Neural cell (in vitro differentiated cells): Measurements from ENCODE around the gene CACNA1C.

Experiments used
- CTCF ChIP-seq: fragments of 450-650 bp; IDR thresholded peaks from 2 replicates; pipeline ENCODE4 v1.5.1; 2014; ENCODE audit warnings: antibody characterized with exemption, mild to moderate bottlenecking, moderate library complexity; ENCODE audit not compliant: poor library complexity, severe bottlenecking
- POLR2AphosphoS5 ChIP-seq: IDR thresholded peaks from 2 replicates; pipeline ENCODE4 v1.6.1; 2012
- TF ChIP-seq, protein P1 (sequence below): IDR thresholded peaks from 2 replicates; pipeline ENCODE4 v1.6.1; 2012; ENCODE audit warnings: borderline replicate concordance

GRCh38 chr12:2574355-2574935, 521.7 kb downstream of the CACNA1C start:
- no peak for TF ChIP-seq CTCF
- TF ChIP-seq, protein P1, sequence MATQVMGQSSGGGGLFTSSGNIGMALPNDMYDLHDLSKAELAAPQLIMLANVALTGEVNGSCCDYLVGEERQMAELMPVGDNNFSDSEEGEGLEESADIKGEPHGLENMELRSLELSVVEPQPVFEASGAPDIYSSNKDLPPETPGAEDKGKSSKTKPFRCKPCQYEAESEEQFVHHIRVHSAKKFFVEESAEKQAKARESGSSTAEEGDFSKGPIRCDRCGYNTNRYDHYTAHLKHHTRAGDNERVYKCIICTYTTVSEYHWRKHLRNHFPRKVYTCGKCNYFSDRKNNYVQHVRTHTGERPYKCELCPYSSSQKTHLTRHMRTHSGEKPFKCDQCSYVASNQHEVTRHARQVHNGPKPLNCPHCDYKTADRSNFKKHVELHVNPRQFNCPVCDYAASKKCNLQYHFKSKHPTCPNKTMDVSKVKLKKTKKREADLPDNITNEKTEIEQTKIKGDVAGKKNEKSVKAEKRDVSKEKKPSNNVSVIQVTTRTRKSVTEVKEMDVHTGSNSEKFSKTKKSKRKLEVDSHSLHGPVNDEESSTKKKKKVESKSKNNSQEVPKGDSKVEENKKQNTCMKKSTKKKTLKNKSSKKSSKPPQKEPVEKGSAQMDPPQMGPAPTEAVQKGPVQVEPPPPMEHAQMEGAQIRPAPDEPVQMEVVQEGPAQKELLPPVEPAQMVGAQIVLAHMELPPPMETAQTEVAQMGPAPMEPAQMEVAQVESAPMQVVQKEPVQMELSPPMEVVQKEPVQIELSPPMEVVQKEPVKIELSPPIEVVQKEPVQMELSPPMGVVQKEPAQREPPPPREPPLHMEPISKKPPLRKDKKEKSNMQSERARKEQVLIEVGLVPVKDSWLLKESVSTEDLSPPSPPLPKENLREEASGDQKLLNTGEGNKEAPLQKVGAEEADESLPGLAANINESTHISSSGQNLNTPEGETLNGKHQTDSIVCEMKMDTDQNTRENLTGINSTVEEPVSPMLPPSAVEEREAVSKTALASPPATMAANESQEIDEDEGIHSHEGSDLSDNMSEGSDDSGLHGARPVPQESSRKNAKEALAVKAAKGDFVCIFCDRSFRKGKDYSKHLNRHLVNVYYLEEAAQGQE, result no peak
- no peak for TF ChIP-seq POLR2AphosphoS5
